Stimulated activated CD8-positive, alpha-beta memory T cell treated with anti-CD3 and anti-CD28 coated beads, Interleukin-15, amount 100 ng/mL, for 48 hours (primary cell): ENCODE measurements around the gene CKAP2.
"Not testable (repeated sequence)": the region's sequence is repeated elsewhere in the genome, so short reads cannot be mapped to it uniquely, and the experiment has no call there.

ENCODE experiments used
- DNase-seq, 2 donors: peaks; one replicate each; pipeline ENCODE4 v3.0.0-alpha.2; 2020; ENCODE audit warnings: low read depth in 2 of 2

Gene CKAP2

DNA sequence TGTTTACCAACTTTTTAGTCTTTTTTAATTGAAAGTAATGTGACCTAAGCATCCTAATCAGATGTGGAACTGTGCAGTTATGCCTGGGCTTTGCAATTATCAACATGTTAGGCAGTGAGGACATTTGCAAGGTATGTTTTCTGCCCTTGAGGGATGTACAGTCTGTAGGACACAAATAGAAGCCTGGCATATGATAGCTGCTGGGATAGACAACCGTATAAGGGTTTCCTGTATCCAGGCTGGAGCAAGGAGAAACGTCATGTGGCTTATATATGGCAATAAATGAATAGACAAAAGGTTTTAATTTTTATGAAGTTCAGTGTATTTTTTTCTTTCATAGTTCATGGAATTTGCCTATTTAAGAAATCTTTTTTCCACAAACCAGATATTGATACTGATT, 2.8 kb upstream of the CKAP2 start:
- DNase-seq: no peak

DNA sequence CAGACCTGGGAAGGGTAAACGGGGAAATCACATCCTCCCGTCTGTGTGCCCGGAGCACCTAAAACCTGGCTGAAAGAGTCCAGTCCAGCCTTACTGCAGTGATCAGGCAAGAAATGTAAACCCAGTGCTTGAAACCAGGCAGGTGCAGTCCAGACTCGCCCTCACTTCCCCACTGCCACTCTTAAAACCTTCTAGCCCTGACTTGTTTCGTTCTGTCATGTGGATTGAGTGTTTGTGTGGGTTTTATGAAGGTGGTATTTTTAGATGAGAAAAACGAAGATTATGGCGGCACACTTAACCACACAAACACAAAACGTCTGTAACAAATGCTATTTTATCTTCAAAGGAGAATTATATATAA, 839 bp upstream of the CKAP2 start:
- no peak for DNase-seq

DNA sequence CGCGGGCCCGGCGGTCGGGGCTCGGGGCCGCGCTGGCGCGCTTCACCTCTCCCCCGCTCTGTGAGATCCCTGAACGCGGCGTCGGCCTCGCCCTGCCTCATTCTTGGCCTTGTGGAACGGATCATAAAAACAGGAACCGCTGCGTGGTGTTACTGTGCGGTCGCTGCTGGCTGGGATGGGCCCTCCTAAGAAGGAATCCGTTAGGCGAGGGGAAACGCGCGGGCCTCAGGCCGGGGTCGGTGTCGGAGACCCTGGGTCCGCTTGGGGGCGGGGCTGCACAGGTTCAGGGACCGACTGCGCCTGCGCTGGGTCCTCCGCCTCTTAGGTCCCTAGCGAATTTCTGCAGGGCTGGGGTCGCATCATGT, 381 bp downstream of the CKAP2 start:
- DNase-seq: peak; percentile 59 to 66

GRCh38 chr13:52459668-52460067, 4.4 kb downstream of the CKAP2 start:
- DNase-seq: no peak

GRCh38 chr13:52461265-52461664, 6.0 kb downstream of the CKAP2 start:
- no peak for DNase-seq

- DNase-seq: no peak
Measured at GRCh38 chr13:52463526-52463925, 8.2 kb downstream of the CKAP2 start.

GRCh38 chr13:52468487-52468886, 13.2 kb downstream of the CKAP2 start:
- not testable (repeated sequence) for DNase-seq

DNA sequence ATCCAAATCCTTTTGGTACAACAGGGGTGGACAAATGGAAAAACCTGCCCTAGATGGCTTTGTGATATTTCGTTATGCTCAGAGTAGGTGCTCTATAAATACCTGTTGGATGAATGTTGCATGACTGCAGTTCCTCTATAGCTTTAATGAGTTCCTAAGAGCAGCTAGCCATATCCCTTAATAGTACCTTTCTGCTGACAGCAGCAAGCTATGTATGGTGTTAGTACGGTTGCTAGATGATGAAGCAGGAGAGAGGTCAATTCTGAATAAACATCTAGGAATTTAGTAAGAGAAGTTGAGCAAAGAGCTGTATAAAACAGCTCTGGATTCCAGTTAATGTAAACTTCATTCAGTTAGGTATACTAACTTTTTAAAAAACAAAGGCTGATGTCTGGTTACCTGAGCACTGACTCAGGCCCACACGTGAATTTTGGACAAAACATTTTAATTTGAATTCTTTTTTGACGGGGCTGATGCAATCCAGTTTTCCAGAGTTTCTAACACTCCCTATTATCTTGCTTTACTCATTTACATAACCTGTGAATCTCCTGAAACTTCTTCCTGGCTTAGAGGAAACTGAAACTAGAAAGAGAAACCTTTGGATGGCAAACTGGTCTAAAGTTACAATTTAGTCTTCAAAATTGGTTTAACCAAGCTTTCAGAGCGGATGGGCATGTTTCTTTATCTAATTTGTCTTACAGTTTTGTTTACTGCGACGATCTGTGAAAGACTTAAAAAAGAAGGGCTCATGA, 25.6 kb downstream of the CKAP2 start:
- DNase-seq: not testable (repeated sequence)

DNA sequence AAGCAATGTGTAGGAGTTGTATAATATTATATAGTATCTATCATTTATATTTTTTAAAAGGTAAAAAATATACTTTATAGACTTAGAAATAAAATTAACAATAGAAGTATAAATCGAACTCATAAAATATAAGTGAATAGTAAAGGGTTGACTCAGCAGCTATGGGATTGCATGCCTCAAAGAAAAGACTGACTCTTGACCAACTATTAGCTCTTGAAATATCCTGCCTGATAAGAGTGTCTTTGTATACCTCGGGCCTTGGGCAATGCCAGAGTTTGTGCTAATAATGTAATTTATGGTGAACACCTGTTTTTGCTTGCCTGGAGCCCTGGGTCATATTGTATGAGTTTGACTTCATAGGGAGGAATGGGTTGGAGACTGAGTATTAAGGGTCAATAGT, 31.8 kb downstream of the CKAP2 start:
- DNase-seq: not testable (repeated sequence)

DNA sequence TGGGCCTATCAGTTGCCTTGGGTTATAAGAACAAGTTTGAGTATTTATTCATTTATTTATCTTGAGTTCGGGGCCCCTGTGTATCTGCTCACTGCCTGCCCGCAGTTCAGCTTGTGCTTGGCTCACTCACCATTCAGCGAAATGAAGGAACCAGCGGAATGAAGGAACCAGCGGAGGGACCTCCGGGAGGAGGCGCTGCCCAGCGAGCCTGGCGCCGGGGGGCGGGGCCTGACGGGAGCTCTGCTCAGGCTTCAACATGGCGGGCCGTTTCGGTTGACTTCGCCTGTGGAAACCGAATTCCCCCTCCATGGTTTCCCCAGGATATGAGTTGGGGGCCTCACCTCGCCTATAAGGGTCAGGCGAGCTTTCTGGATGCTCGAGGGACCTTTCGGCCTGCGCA, 33.5 kb downstream of the CKAP2 start:
- DNase-seq: not testable (repeated sequence)

DNA sequence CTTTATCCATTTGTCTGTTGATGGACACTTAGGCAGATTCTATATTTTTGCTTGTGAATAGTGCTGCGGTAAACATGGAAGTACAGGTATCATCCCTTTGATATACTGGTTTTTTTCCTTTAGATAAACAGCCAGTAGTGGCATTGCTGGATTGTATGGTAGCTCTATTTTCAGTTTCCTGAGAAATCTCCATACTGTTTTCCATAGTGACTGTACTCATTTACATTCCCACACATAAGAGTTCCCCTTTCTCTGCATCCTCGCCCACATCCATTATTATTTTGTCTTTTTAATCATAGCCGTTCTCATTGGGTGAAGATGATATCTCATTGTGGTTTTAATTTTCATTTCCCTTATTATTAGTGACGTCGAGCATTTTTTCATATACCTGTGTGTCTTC, 35.7 kb downstream of the CKAP2 start:
- not testable (repeated sequence) for DNase-seq

- not testable (repeated sequence) for DNase-seq
Measured at GRCh38 chr13:52494241-52494640, 39.0 kb downstream of the CKAP2 start.

- not testable (repeated sequence) for DNase-seq
Measured at GRCh38 chr13:52497979-52498378, 42.7 kb downstream of the CKAP2 start.

- not testable (repeated sequence) for DNase-seq
Measured at GRCh38 chr13:52502277-52502676, 47.0 kb downstream of the CKAP2 start.

DNA sequence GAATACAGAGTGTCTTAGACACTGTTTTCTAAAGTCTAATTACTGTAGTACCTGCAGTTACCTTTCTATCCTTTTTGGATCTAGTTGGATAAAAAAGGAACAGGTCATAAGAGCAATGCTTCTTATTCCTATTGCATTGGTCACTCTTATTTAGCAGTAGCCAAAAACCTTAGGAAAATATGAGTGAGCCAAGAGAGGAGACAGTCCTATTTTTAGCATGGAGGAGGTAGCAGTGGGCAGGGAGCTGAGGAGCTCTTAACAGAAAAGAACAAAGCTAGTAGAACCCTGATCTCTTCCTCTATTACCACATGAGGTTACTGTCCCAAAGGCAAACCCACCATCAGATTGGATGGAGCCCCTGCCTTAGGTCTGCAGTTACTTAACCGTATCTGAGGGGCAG, 50.6 kb downstream of the CKAP2 start:
- not testable (repeated sequence) for DNase-seq

GRCh38 chr13:52509532-52509931, 54.3 kb downstream of the CKAP2 start:
- not testable (repeated sequence) for DNase-seq

- DNase-seq: not testable (repeated sequence)
Measured at GRCh38 chr13:52510221-52510797, 55.0 kb downstream of the CKAP2 start.

- DNase-seq: not testable (repeated sequence)
Measured at GRCh38 chr13:52511598-52511997, 56.3 kb downstream of the CKAP2 start.

DNA sequence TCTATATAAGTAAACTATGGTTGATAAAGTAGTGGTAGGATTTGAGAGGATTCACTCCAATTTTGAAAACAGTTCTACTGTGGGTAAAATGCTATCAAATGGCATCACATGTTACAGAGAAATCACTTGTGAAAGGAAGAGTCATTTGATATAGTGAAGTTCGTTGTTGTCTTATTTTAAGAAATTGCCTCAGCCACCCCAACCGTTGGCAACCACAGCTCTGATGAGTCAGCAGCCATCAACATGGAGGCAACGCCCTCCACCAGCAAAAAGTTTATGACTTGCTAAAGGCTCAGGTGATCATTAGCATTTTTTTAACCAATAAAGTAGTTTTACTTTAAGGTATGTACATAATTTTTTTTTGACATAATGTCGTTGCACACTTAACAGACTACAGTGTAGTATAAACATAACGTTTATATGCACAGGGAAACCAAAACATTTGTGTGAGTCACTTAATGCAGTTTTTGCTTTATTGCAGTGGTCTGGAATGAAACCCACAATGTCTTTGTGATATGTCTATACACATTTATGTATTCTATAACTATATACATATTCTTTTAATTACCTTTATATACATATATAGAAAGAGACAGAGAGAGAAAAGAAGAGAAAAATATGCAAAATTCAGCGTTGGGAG, 58.8 kb downstream of the CKAP2 start:
- DNase-seq: peak in 1 of 2 donors; percentile 4

DNA sequence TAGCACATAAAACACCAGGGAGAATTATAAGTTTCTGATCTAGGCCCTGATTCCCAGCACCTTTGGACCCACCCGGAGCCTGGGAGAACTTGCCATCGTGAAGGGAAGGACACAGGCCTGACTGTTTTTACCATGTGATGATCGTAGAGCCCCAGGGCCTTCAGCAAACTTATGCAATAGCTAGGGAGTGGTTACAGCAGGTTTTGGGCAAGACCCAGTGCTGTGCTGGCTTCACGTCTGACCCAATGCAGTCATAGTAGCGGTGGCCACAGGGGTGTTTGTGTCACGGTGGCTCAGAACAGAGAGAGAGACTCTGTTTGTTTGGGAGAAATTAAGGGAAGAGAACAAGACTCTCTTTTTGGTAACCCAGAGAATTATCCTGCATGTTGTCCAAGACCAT, 68.0 kb downstream of the CKAP2 start:
- not testable (repeated sequence) for DNase-seq
